MCF 10A (cell line): ENCODE measurements around the gene CDX2. TPM values are rescaled to one million over a fixed set of nuclear protein-coding genes. Genes with fewer than 3 reads are reported as not detected.

Experiments
- BruUV-seq: library from RNA; stranded (reverse); fragments of 400-500 nt; replicated peaks from 2 replicates; lab custom pipeline; 2021; lab: Mats Ljungman, UMichigan
- CTCF ChIA-PET: fragments of 300-600 bp; sonication (Branson Sonifier 250); formaldehyde crosslinking; extraction: SDS; loops from one replicate; lab custom pipeline; 2021; ENCODE audit warnings: antibody characterized with exemption, inconsistent platforms; lab: Yijun Ruan, JAX
- POLR2A ChIA-PET: fragments of 300-600, 350-650 bp; sonication (Branson Sonifier 250); formaldehyde crosslinking; extraction: SDS; loops from one replicate; lab custom pipeline; 2020; ENCODE audit warnings: antibody characterized with exemption, inconsistent platforms; lab: Yijun Ruan, JAX
- DNase-seq: peaks from one replicate; pipeline ENCODE4 v3.0.0-alpha.2; 2018; ENCODE audit not compliant: unreplicated experiment
- H3K27ac Mint-ChIP-seq: one replicate; pipeline ENCODE4 v1.8.0; 2022; ENCODE audit warnings: mild to moderate bottlenecking, low read depth, mixed read lengths; ENCODE audit not compliant: unreplicated experiment
- H3K27me3 Mint-ChIP-seq: one replicate; pipeline ENCODE4 v1.8.0; 2022; ENCODE audit warnings: mixed read lengths; ENCODE audit not compliant: insufficient read depth, unreplicated experiment
- H3K36me3 Mint-ChIP-seq: one replicate; pipeline ENCODE4 v1.8.0; 2022; ENCODE audit warnings: mild to moderate bottlenecking, moderate library complexity, mixed read lengths; ENCODE audit not compliant: insufficient read depth, unreplicated experiment
- H3K4me1 Mint-ChIP-seq: one replicate; pipeline ENCODE4 v1.8.0; 2022; ENCODE audit warnings: mixed read lengths; ENCODE audit not compliant: insufficient read depth, unreplicated experiment
- H3K4me3 Mint-ChIP-seq: one replicate; pipeline ENCODE4 v1.8.0; 2022; ENCODE audit warnings: mild to moderate bottlenecking, moderate library complexity, mixed read lengths; ENCODE audit not compliant: unreplicated experiment
- H3K9me3 Mint-ChIP-seq: one replicate; pipeline ENCODE4 v1.8.0; 2022; ENCODE audit warnings: mixed read lengths; ENCODE audit not compliant: unreplicated experiment
- intact Hi-C: fragments of 100-400 bp; cut with micrococcal nuclease; formaldehyde crosslinking; loops from 2 replicates; pipeline ENCODE4 v1.14.1; 2022
- total RNA-seq: library from RNA; stranded (reverse); gene quantifications from 2 replicates; pipeline ENCODE4 v1.2.3, GENCODE V29; 2022
- TF ChIP-seq, protein P1 (sequence below): fragments of 200-600 bp; IDR thresholded peaks from one replicate; pipeline ENCODE4 v1.8.0; 2022; ENCODE audit warnings: antibody characterized with exemption, mild to moderate bottlenecking; ENCODE audit not compliant: unreplicated experiment

CDX2 gene
- total RNA-seq, 1 experiment from 2014 or later: not detected

DNA sequence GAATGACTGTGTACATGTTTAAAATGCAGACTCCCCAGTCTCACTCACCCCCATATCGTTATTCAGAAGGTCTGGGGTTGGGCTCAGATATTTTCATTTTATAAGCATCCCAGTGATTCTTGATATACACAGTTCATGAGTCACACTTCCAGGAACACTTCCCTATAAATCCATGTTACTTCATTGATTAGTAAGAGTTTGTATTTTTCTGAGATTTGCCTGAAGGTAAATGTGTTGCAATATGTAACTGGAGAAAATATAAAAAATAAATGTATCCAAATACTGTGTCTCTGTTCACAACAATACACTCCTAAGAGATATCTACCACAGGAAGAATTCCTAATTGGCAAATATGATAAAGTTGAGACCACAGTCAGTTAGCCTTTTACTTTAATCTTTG lies 56.0 kb downstream of the CDX2 start:
- intact Hi-C loops: no loop called here
- peak; percentile 45 for DNase-seq
- TF ChIP-seq, protein P1, sequence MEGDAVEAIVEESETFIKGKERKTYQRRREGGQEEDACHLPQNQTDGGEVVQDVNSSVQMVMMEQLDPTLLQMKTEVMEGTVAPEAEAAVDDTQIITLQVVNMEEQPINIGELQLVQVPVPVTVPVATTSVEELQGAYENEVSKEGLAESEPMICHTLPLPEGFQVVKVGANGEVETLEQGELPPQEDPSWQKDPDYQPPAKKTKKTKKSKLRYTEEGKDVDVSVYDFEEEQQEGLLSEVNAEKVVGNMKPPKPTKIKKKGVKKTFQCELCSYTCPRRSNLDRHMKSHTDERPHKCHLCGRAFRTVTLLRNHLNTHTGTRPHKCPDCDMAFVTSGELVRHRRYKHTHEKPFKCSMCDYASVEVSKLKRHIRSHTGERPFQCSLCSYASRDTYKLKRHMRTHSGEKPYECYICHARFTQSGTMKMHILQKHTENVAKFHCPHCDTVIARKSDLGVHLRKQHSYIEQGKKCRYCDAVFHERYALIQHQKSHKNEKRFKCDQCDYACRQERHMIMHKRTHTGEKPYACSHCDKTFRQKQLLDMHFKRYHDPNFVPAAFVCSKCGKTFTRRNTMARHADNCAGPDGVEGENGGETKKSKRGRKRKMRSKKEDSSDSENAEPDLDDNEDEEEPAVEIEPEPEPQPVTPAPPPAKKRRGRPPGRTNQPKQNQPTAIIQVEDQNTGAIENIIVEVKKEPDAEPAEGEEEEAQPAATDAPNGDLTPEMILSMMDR: no peak
- Mint-ChIP-seq H3K27ac (no peak overlapping the region), H3K4me3 (no peak overlapping the region), H3K36me3 (no peaks in the 10 kb centered on the region), H3K27me3 (peaks cover 8% of the 10 kb centered on the region), H3K9me3 (no peaks in the 10 kb centered on the region), H3K4me1 (peaks cover 21% of the 10 kb centered on the region)
- POLR2A ChIA-PET: no interaction called here
- CTCF ChIA-PET: interaction anchor here (0.6 kb wide), 1 partner anchor 87 kb away, joined by 3 read pairs; no protein-coding TSS in a partner anchor
- no TSS peak for BruUV-seq

DNA sequence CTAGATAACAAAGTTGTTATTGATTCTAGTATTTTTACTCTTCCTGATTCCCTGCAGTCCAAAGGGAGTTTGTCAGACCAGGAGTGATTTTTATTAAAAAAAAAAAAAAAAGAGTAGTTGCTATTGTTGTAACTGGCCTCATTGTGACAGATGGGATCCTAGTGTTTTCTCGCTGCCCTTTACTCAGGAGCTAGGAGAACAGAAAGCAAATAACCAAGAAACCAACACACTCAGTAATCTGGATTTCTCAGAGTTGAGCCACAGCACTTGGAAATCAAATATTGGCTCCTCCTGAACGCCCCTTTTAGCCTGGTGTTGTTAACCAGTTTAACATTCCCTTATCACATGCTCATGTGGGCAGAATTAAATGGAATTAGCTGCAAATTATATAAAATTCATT lies 57.6 kb downstream of the CDX2 start:
- peaks cover 23% of the 10 kb centered on the region for H3K27me3 Mint-ChIP-seq

More for the DNA sequence above, 57.6 kb downstream of the CDX2 start:
- ChIA-PET CTCF (interaction anchor here (0.6 to 1.1 kb wide), 6 partner anchors 41 to 581 kb away, joined by 3 to 4 read pairs (median 3); no protein-coding TSS in a partner anchor), POLR2A (interaction anchor here (0.6 kb wide), 1 partner anchor 785 kb away, joined by 3 read pairs; no protein-coding TSS in a partner anchor)
- Mint-ChIP-seq H3K9me3 (no peaks in the 10 kb centered on the region), H3K27ac (no peak overlapping the region), H3K4me1 (peaks cover 21% of the 10 kb centered on the region), H3K4me3 (no peak overlapping the region), H3K36me3 (no peaks in the 10 kb centered on the region)
- intact Hi-C loops: no loop called here
- DNase-seq: no peak
- BruUV-seq: no TSS peak
- TF ChIP-seq, protein P1: no peak

Other genes starting within 250 kb of the CDX2 start
- gene GSX1, start 176.8 kb downstream of the CDX2 start, total RNA-seq: not detected in 2 replicates
- 0.17 and 0.35 TPM in 2 replicates for gene PDX1, start 49.3 kb downstream of the CDX2 start, total RNA-seq
- gene URAD, start 19.4 kb upstream of the CDX2 start, total RNA-seq: not detected in 2 replicates
- gene FLT3, start 131.3 kb upstream of the CDX2 start, total RNA-seq: not detected in 2 replicates
- 32.9 and 33.0 TPM in 2 replicates for gene PAN3, start 169.2 kb upstream of the CDX2 start, total RNA-seq